H9 (cell line): Measurements from ENCODE around the gene POF1B. TPM values are rescaled to one million over a fixed set of nuclear protein-coding genes. Genes with fewer than 3 reads are reported as not detected.

Source experiments
- DNase-seq: peaks from one replicate; pipeline ENCODE4 v3.0.0-alpha.2; 2017
- H2AFZ ChIP-seq: one replicate; pipeline ENCODE4 v1.6.1; 2013; ENCODE audit warnings: mild to moderate bottlenecking, low read length, control low read depth, moderate library complexity
- H2AK5ac ChIP-seq: 2 replicates; pipeline ENCODE4 v1.6.1; 2013; ENCODE audit warnings: low read length, control low read depth, mixed read lengths; ENCODE audit not compliant: insufficient read length
- H2BK120ac ChIP-seq: one replicate; pipeline ENCODE4 v1.6.1; 2013; ENCODE audit warnings: low read depth, mild to moderate bottlenecking, low read length, control low read depth, inconsistent platforms; ENCODE audit not compliant: poor library complexity, severe bottlenecking
- H2BK12ac ChIP-seq: 2 replicates; pipeline ENCODE4 v1.6.1; 2013; ENCODE audit warnings: low read length, control low read depth, mixed read lengths, low read depth; ENCODE audit not compliant: insufficient read length
- H2BK15ac ChIP-seq: 2 replicates; pipeline ENCODE4 v1.6.1; 2013; ENCODE audit warnings: low read depth, low read length, control low read depth
- H2BK20ac ChIP-seq: one replicate; pipeline ENCODE4 v1.6.1; 2013; ENCODE audit warnings: low read depth, mild to moderate bottlenecking, low read length, control low read depth, inconsistent platforms; ENCODE audit not compliant: poor library complexity, severe bottlenecking
- H2BK5ac ChIP-seq: 2 replicates; pipeline ENCODE4 v1.6.1; 2013; ENCODE audit warnings: low read length, control low read depth, mixed read lengths; ENCODE audit not compliant: insufficient read length
- H3K14ac ChIP-seq: 2 replicates; pipeline ENCODE4 v1.6.1; 2013; ENCODE audit warnings: low read length, control low read depth; ENCODE audit not compliant: insufficient read depth
- H3K18ac ChIP-seq: 2 replicates; pipeline ENCODE4 v1.6.1; 2013; ENCODE audit warnings: low read depth, mild to moderate bottlenecking, mixed read lengths, low read length, control low read depth; ENCODE audit not compliant: insufficient read length
- H3K23ac ChIP-seq: 2 replicates; pipeline ENCODE4 v1.6.1; 2013; ENCODE audit warnings: low read length, control low read depth, mixed read lengths, low read depth; ENCODE audit not compliant: insufficient read length
- H3K23me2 ChIP-seq: 2 replicates; pipeline ENCODE4 v1.6.1; 2013; ENCODE audit warnings: low read depth, mild to moderate bottlenecking, mixed read lengths, low read length, control low read depth; ENCODE audit not compliant: insufficient read length, poor library complexity, severe bottlenecking
- H3K27ac ChIP-seq: 2 replicates; pipeline ENCODE4 v1.5.1; 2013; ENCODE audit warnings: low read length, control low read depth, mixed read lengths, low read depth; ENCODE audit not compliant: insufficient read length
- H3K27me3 ChIP-seq: 2 replicates; pipeline ENCODE4 v1.6.1; 2013; ENCODE audit warnings: low read length, control low read depth, inconsistent platforms; ENCODE audit not compliant: insufficient read depth
- H3K4ac ChIP-seq: 2 replicates; pipeline ENCODE4 v1.6.1; 2013; ENCODE audit warnings: low read depth, mild to moderate bottlenecking, control low read depth, inconsistent platforms, low read length, moderate library complexity
- H3K4me1 ChIP-seq: 2 replicates; pipeline ENCODE4 v1.6.1; 2013; ENCODE audit warnings: low read length, control low read depth, inconsistent platforms; ENCODE audit not compliant: insufficient read depth
- H3K4me2 ChIP-seq: 2 replicates; pipeline ENCODE4 v1.6.1; 2013; ENCODE audit warnings: low read length, control low read depth, mixed read lengths; ENCODE audit not compliant: insufficient read length, insufficient read depth
- H3K56ac ChIP-seq: 2 replicates; pipeline ENCODE4 v1.6.1; 2013; ENCODE audit warnings: low read depth, mild to moderate bottlenecking, mixed read lengths, low read length, control low read depth; ENCODE audit not compliant: insufficient read length
- H3K79me1 ChIP-seq: 2 replicates; pipeline ENCODE4 v1.6.1; 2013; ENCODE audit warnings: low read depth, mild to moderate bottlenecking, moderate library complexity, low read length, control low read depth, inconsistent platforms; ENCODE audit not compliant: insufficient read depth, poor library complexity, severe bottlenecking
- H3K79me2 ChIP-seq: 2 replicates; pipeline ENCODE4 v1.6.1; 2013; ENCODE audit warnings: low read length, control low read depth, inconsistent platforms; ENCODE audit not compliant: insufficient read depth
- H3K9ac ChIP-seq: 2 replicates; pipeline ENCODE4 v1.6.1; 2013; ENCODE audit warnings: low read length, control low read depth, mixed read lengths; ENCODE audit not compliant: insufficient read length; ENCODE audit errors: extremely low read depth
- H3K9me3 ChIP-seq: one replicate; pipeline ENCODE4 v1.6.1; 2013; ENCODE audit warnings: low read depth, low read length, inconsistent platforms; ENCODE audit not compliant: control insufficient read depth
- H3T11ph ChIP-seq: one replicate; pipeline ENCODE4 v1.6.1; 2013; ENCODE audit warnings: mild to moderate bottlenecking, low read length, control low read depth, inconsistent platforms
- H4K20me1 ChIP-seq: one replicate; pipeline ENCODE4 v1.6.1; 2013; ENCODE audit not compliant: control insufficient read depth, insufficient read length, insufficient read depth
- H4K5ac ChIP-seq: 2 replicates; pipeline ENCODE4 v1.6.1; 2013; ENCODE audit warnings: low read depth, mild to moderate bottlenecking, mixed read lengths, low read length, control low read depth; ENCODE audit not compliant: insufficient read length
- H4K8ac ChIP-seq: replicated peaks from 2 replicates; pipeline ENCODE4 v1.6.1; 2013; ENCODE audit warnings: low read length, control low read depth, mixed read lengths, low read depth; ENCODE audit not compliant: insufficient read length
- H4K91ac ChIP-seq: 2 replicates; pipeline ENCODE4 v1.6.1; 2013; ENCODE audit warnings: low read depth, mild to moderate bottlenecking, moderate library complexity, mixed read lengths, low read length, control low read depth; ENCODE audit not compliant: insufficient read length
- H3K27ac Mint-ChIP-seq, 3 experiments: 2 replicates in 2 of 3; 3 replicates in 1 of 3; pipeline ENCODE4 v1.8.0; 2020 to 2021; ENCODE audit warnings: mixed read lengths in 3 of 3, mild to moderate bottlenecking in 1 of 3, moderate library complexity in 1 of 3
- H3K27me3 Mint-ChIP-seq: 2 replicates; pipeline ENCODE4 v1.8.0; 2021; ENCODE audit warnings: low read depth, mild to moderate bottlenecking, moderate library complexity, mixed read lengths
- H3K36me3 Mint-ChIP-seq, 3 experiments: 2 replicates in 2 of 3; 3 replicates in 1 of 3; pipeline ENCODE4 v1.8.0; 2020 to 2021; ENCODE audit warnings: low read depth in 3 of 3, mixed read lengths in 3 of 3; ENCODE audit not compliant: insufficient read depth in 1 of 3
- H3K4me1 Mint-ChIP-seq, 2 experiments: 2 replicates each; pipeline ENCODE4 v1.8.0; 2020; ENCODE audit warnings: mixed read lengths in 2 of 2
- H3K4me3 Mint-ChIP-seq, 2 experiments: 2 replicates in 1 of 2; 3 replicates in 1 of 2; pipeline ENCODE4 v1.8.0; 2020 to 2021; ENCODE audit warnings: mild to moderate bottlenecking in 2 of 2, mixed read lengths in 2 of 2, moderate library complexity in 1 of 2
- H3K9me3 Mint-ChIP-seq, 2 experiments: 2 replicates in 1 of 2; 3 replicates in 1 of 2; pipeline ENCODE4 v1.8.0; 2020; ENCODE audit warnings: mild to moderate bottlenecking in 2 of 2, mixed read lengths in 2 of 2, moderate library complexity in 1 of 2
- CTCF ChIP-seq: fragments of 200-600 bp; sonication (generic); conservative IDR thresholded peaks from 3 replicates; pipeline ENCODE4 v1.8.0; 2021; ENCODE audit warnings: antibody characterized with exemption, mild to moderate bottlenecking
- WGBS: extraction: QIAGEN DNeasy Blood & Tissue Kit; methylation state at CpG from one replicate; pipeline ENCODE4 v1.1.7; 2013; ENCODE audit warnings: missing lambda C conversion rate, low lambda C conversion rate, mixed read lengths; ENCODE audit not compliant: insufficient read length; ENCODE audit errors: extremely low coverage; 5-methylcytosine and 5-hydroxymethylcytosine counted together
- total RNA-seq: library from RNA; stranded (reverse); gene quantifications from 2 replicates; pipeline ENCODE4 v1.2.1, GENCODE V29; 2021

POF1B gene
- total RNA-seq, 1 experiment from 2014 or later: not detected

GRCh38 chrX:85391185-85391877, 11.9 kb upstream of the POF1B start:
- Mint-ChIP-seq H3K9me3 (peaks cover 60 to 76% of the 10 kb centered on the region in 2 experiments), H3K27ac (no peak overlapping the region), H3K27me3 (no peaks in the 10 kb centered on the region; the same call in 1 of the 2 replicates), H3K36me3 (no peaks in the 10 kb centered on the region), H3K4me1 (no peaks in the 10 kb centered on the region), H3K4me3 (no peak overlapping the region)
- H4K5ac ChIP-seq: no peak overlapping the region
- H3T11ph ChIP-seq: no peak overlapping the region
- H3K9me3 ChIP-seq: no peaks in the 10 kb centered on the region
- no peaks in the 10 kb centered on the region for H3K4me1 ChIP-seq
- H2BK15ac ChIP-seq: no peak overlapping the region
- H3K4ac ChIP-seq: no peak overlapping the region
- no peak overlapping the region for H3K4me2 ChIP-seq
- no CpG with 5 or more reads among the region's 1 CpG for WGBS
- H3K9ac ChIP-seq: no peak overlapping the region
- no peaks in the 10 kb centered on the region for H3K79me2 ChIP-seq
- no peak overlapping the region for H2AFZ ChIP-seq
- no peak overlapping the region for H3K56ac ChIP-seq
- no peaks in the 10 kb centered on the region for H4K20me1 ChIP-seq
- H3K23me2 ChIP-seq: no peaks in the 10 kb centered on the region
- H3K23ac ChIP-seq: no peak overlapping the region
- no peak overlapping the region for H2BK5ac ChIP-seq
- no peak overlapping the region for H2AK5ac ChIP-seq
- H3K14ac ChIP-seq: no peak overlapping the region
- no peaks in the 10 kb centered on the region for H3K27me3 ChIP-seq
- no peak overlapping the region for H3K18ac ChIP-seq
- no peak overlapping the region for H4K8ac ChIP-seq
- H2BK20ac ChIP-seq: no peak overlapping the region
- DNase-seq: no peak
- H3K27ac ChIP-seq: no peak overlapping the region
- no peak for TF ChIP-seq CTCF
- H2BK12ac ChIP-seq: no peak overlapping the region
- H4K91ac ChIP-seq: no peak overlapping the region
- H2BK120ac ChIP-seq: no peak overlapping the region
- H3K79me1 ChIP-seq: no peaks in the 10 kb centered on the region
